ENCODE measurements around the gene APMAP.
"Not testable (repeated sequence)": the region's sequence is repeated elsewhere in the genome, so short reads cannot be mapped to it uniquely, and the experiment has no call there.

APMAP gene

GRCh38 chr20:24933266-24933908, 59.2 kb downstream of the APMAP start:
- TF ChIP-seq GATA1 (IDR thresholded peaks at IDR 0.05; ENCODE audit: low read depth, low read length) (no peak), POLR2A (IDR thresholded peaks at IDR 0.05; ENCODE audit: low read length) (no peak)
- DNase-seq: no peak

GRCh38 chr20:24931893-24932292, 60.7 kb downstream of the APMAP start:
- not testable (repeated sequence) for DNase-seq

- not testable (repeated sequence) for DNase-seq
Measured at GRCh38 chr20:24930724-24931688, 61.5 kb downstream of the APMAP start.

GRCh38 chr20:24929867-24930723, 62.5 kb downstream of the APMAP start:
- DNase-seq: not testable (repeated sequence)

- DNase-seq: not testable (repeated sequence)
Measured at GRCh38 chr20:24929259-24929658, 63.3 kb downstream of the APMAP start.

- DNase-seq: not testable (repeated sequence)
Measured at GRCh38 chr20:24920706-24921105, 71.8 kb downstream of the APMAP start.

- not testable (repeated sequence) for DNase-seq
Measured at GRCh38 chr20:24919665-24920064, 72.9 kb downstream of the APMAP start.

GRCh38 chr20:24918579-24919566, 73.7 kb downstream of the APMAP start:
- no peak for TF ChIP-seq GATA1 (IDR thresholded peaks at IDR 0.05; ENCODE audit: low read depth, low read length)
- no peak for TF ChIP-seq POLR2A (IDR thresholded peaks at IDR 0.05; ENCODE audit: low read length)
- DNase-seq: no peak

- DNase-seq: peak; percentile 52 to 72
- no peak for TF ChIP-seq GATA1 (IDR thresholded peaks at IDR 0.05; ENCODE audit: low read depth, low read length)
- no peak for TF ChIP-seq POLR2A (IDR thresholded peaks at IDR 0.05; ENCODE audit: low read length)
Measured at GRCh38 chr20:24917797-24918578, 74.6 kb downstream of the APMAP start.

- TF ChIP-seq POLR2A (IDR thresholded peaks at IDR 0.05; ENCODE audit: low read length) (no peak), GATA1 (IDR thresholded peaks at IDR 0.05; ENCODE audit: low read depth, low read length) (no peak)
- DNase-seq: no peak
Measured at GRCh38 chr20:24917056-24917455, 75.5 kb downstream of the APMAP start.

- TF ChIP-seq GATA1 (IDR thresholded peaks at IDR 0.05; ENCODE audit: low read depth, low read length) (no peak), POLR2A (IDR thresholded peaks at IDR 0.05; ENCODE audit: low read length) (no peak)
- no peak for DNase-seq
Measured at GRCh38 chr20:24916412-24916811, 76.1 kb downstream of the APMAP start.

- no peak for DNase-seq
- TF ChIP-seq POLR2A (IDR thresholded peaks at IDR 0.05; ENCODE audit: low read length) (no peak), GATA1 (IDR thresholded peaks at IDR 0.05; ENCODE audit: low read depth, low read length) (no peak)
Measured at GRCh38 chr20:24915892-24916291, 76.7 kb downstream of the APMAP start.

GRCh38 chr20:24915440-24915839, 77.1 kb downstream of the APMAP start:
- DNase-seq: no peak
- TF ChIP-seq POLR2A (IDR thresholded peaks at IDR 0.05; ENCODE audit: low read length) (no peak), GATA1 (IDR thresholded peaks at IDR 0.05; ENCODE audit: low read depth, low read length) (no peak)
